ENCODE measurements around the gene CHRNA3.
"Not testable (repeated sequence)": the region's sequence is repeated elsewhere in the genome, so short reads cannot be mapped to it uniquely, and the experiment has no call there.

CHRNA3 gene

GRCh38 chr15:78617516-78617915 lies 3.3 kb downstream of the CHRNA3 start:
- no peak for DNase-seq

GRCh38 chr15:78617076-78617475 lies 3.7 kb downstream of the CHRNA3 start:
- no peak for DNase-seq

- no peak for DNase-seq
Observed at GRCh38 chr15:78616506-78616905, 4.3 kb downstream of the CHRNA3 start.

GRCh38 chr15:78615151-78615589 lies 5.6 kb downstream of the CHRNA3 start:
- no peak for DNase-seq

- DNase-seq: no peak
Observed at GRCh38 chr15:78614021-78614420, 6.8 kb downstream of the CHRNA3 start.

GRCh38 chr15:78609551-78609950 lies 11.2 kb downstream of the CHRNA3 start:
- not testable (repeated sequence) for DNase-seq

- DNase-seq: no peak
Observed at GRCh38 chr15:78605680-78606079, 15.1 kb downstream of the CHRNA3 start.

- no peak for DNase-seq
Observed at GRCh38 chr15:78605201-78605600, 15.6 kb downstream of the CHRNA3 start.

GRCh38 chr15:78604420-78604819 lies 16.4 kb downstream of the CHRNA3 start:
- no peak for DNase-seq

GRCh38 chr15:78603467-78603866 lies 17.3 kb downstream of the CHRNA3 start:
- DNase-seq: no peak

- no peak for DNase-seq
Observed at GRCh38 chr15:78599189-78599588, 21.6 kb downstream of the CHRNA3 start.

GRCh38 chr15:78598348-78598747 lies 22.4 kb downstream of the CHRNA3 start:
- no peak for DNase-seq

GRCh38 chr15:78597583-78597982 lies 23.2 kb downstream of the CHRNA3 start:
- no peak for DNase-seq

- no peak for DNase-seq
Observed at GRCh38 chr15:78574944-78575343, 45.9 kb downstream of the CHRNA3 start.

- no peak for DNase-seq
Observed at GRCh38 chr15:78573416-78573815, 47.4 kb downstream of the CHRNA3 start.

- DNase-seq: no peak
Observed at GRCh38 chr15:78571382-78571781, 49.4 kb downstream of the CHRNA3 start.

- DNase-seq: no peak
Observed at GRCh38 chr15:78570710-78571109, 50.1 kb downstream of the CHRNA3 start.

GRCh38 chr15:78567531-78567930 lies 53.3 kb downstream of the CHRNA3 start:
- no peak for DNase-seq

GRCh38 chr15:78565951-78566774 lies 54.6 kb downstream of the CHRNA3 start:
- DNase-seq: peak; percentile 22

GRCh38 chr15:78565097-78565950 lies 55.5 kb downstream of the CHRNA3 start, which contains the start of gene CHRNA5:
TSS of gene CHRNA5 (plus strand) at chr15:78565520. CDS start at chr15:78565720, 200 bp downstream.
- peak; percentile 84 for DNase-seq

- DNase-seq: no peak
Observed at GRCh38 chr15:78564743-78565096, 56.1 kb downstream of the CHRNA3 start.

- no peak for DNase-seq
Observed at GRCh38 chr15:78563092-78563491, 57.7 kb downstream of the CHRNA3 start.

GRCh38 chr15:78561490-78561889 lies 59.3 kb downstream of the CHRNA3 start:
- no peak for DNase-seq

GRCh38 chr15:78560201-78560600 lies 60.6 kb downstream of the CHRNA3 start:
- not testable (repeated sequence) for DNase-seq

Measured in fibroblast of skin of back (primary cell).